Stomach smooth muscle (tissue), 2 donors: ENCODE measurements around the gene TARBP1.
A peak's percentile ranks its signal among the peaks of the same experiment; 100 is the strongest.

ENCODE experiments used
- H3K27ac ChIP-seq: one replicate; pipeline ENCODE4 v1.7.0; 2013; ENCODE audit warnings: mild to moderate bottlenecking, low read length, inconsistent platforms
- H3K27me3 ChIP-seq, 2 donors: one replicate each; pipeline ENCODE4 v1.7.0; 2013; ENCODE audit warnings: low read length in 2 of 2; ENCODE audit not compliant: insufficient read depth in 2 of 2, control insufficient read depth in 1 of 2
- H3K36me3 ChIP-seq, 2 donors: one replicate each; pipeline ENCODE4 v1.7.0; 2013; ENCODE audit warnings: low read length in 2 of 2; ENCODE audit not compliant: control insufficient read depth in 2 of 2, insufficient read depth in 2 of 2
- H3K4me1 ChIP-seq: one replicate; pipeline ENCODE4 v1.7.0; 2013; ENCODE audit warnings: low read length; ENCODE audit not compliant: control insufficient read depth, insufficient read depth
- H3K4me3 ChIP-seq, 2 donors: one replicate each; pipeline ENCODE4 v1.7.0; 2013; ENCODE audit warnings: low read length in 2 of 2
- H3K9ac ChIP-seq, 2 donors: one replicate each; pipeline ENCODE4 v1.7.0; 2013; ENCODE audit warnings: low read length in 2 of 2, mild to moderate bottlenecking in 1 of 2
- H3K9me3 ChIP-seq, 2 donors: one replicate each; pipeline ENCODE4 v1.7.0; 2013; ENCODE audit warnings: low read length in 2 of 2; ENCODE audit not compliant: control insufficient read depth in 2 of 2
- donor health status: healthy.
- donor health status: Pancreatic carcinoma.

The TARBP1 gene

GRCh38 chr1:234467821-234468220 is 11.2 kb downstream of the TARBP1 start:
- no peak overlapping the region for H3K4me3 ChIP-seq
- no peak overlapping the region for H3K27ac ChIP-seq
- H3K4me1 ChIP-seq: no peaks in the 10 kb centered on the region
- no peak overlapping the region for H3K9ac ChIP-seq
- H3K36me3 ChIP-seq: peaks cover 3 to 7% of the 10 kb centered on the region in 2 donors
- no peaks in the 10 kb centered on the region for H3K27me3 ChIP-seq
- H3K9me3 ChIP-seq: no peaks in the 10 kb centered on the region

GRCh38 chr1:234466945-234467344 is 12.0 kb downstream of the TARBP1 start:
- H3K36me3 ChIP-seq: peaks cover 3 to 7% of the 10 kb centered on the region in 2 donors
- no peaks in the 10 kb centered on the region for H3K9me3 ChIP-seq
- no peak overlapping the region for H3K4me3 ChIP-seq

GRCh38 chr1:234463749-234464148 is 15.2 kb downstream of the TARBP1 start:
- H3K36me3 ChIP-seq: peaks cover 3 to 7% of the 10 kb centered on the region in 2 donors
- no peak overlapping the region for H3K4me3 ChIP-seq
- no peaks in the 10 kb centered on the region for H3K27me3 ChIP-seq
- no peak overlapping the region for H3K9ac ChIP-seq
- H3K4me1 ChIP-seq: no peaks in the 10 kb centered on the region
- no peaks in the 10 kb centered on the region for H3K9me3 ChIP-seq
- H3K27ac ChIP-seq: no peak overlapping the region

More at GRCh38 chr1:234466945-234467344, 12.0 kb downstream of the TARBP1 start:
- H3K4me1 ChIP-seq: no peaks in the 10 kb centered on the region
- no peaks in the 10 kb centered on the region for H3K27me3 ChIP-seq
- no peak overlapping the region for H3K9ac ChIP-seq
- no peak overlapping the region for H3K27ac ChIP-seq

GRCh38 chr1:234460652-234461051 is 18.3 kb downstream of the TARBP1 start:
- Histone ChIP-seq H3K4me3 (no peak overlapping the region), H3K27ac (no peak overlapping the region), H3K36me3 (peaks cover 3% of the 10 kb centered on the region in 2 donors), H3K9ac (no peak overlapping the region), H3K4me1 (no peaks in the 10 kb centered on the region), H3K9me3 (no peaks in the 10 kb centered on the region), H3K27me3 (no peaks in the 10 kb centered on the region)

GRCh38 chr1:234458352-234459017 is 20.5 kb downstream of the TARBP1 start:
- Histone ChIP-seq H3K9me3 (no peaks in the 10 kb centered on the region), H3K9ac (no peak overlapping the region), H3K27me3 (no peaks in the 10 kb centered on the region), H3K4me1 (no peaks in the 10 kb centered on the region), H3K4me3 (no peak overlapping the region), H3K36me3 (peaks cover 0 to 5% of the 10 kb centered on the region in 2 donors), H3K27ac (no peak overlapping the region)

GRCh38 chr1:234454926-234455325 is 24.1 kb downstream of the TARBP1 start:
- no peak overlapping the region for H3K4me3 ChIP-seq
- peaks cover 0 to 5% of the 10 kb centered on the region in 2 donors for H3K36me3 ChIP-seq
- no peaks in the 10 kb centered on the region for H3K27me3 ChIP-seq
- H3K4me1 ChIP-seq: no peaks in the 10 kb centered on the region
- H3K27ac ChIP-seq: no peak overlapping the region
- no peak overlapping the region for H3K9ac ChIP-seq
- no peaks in the 10 kb centered on the region for H3K9me3 ChIP-seq

GRCh38 chr1:234452406-234452965 is 26.5 kb downstream of the TARBP1 start:
- H3K9ac ChIP-seq: no peak overlapping the region
- H3K4me3 ChIP-seq: no peak overlapping the region
- no peak overlapping the region for H3K27ac ChIP-seq
- no peaks in the 10 kb centered on the region for H3K27me3 ChIP-seq
- H3K36me3 ChIP-seq: peaks cover 0 to 13% of the 10 kb centered on the region in 2 donors
- no peaks in the 10 kb centered on the region for H3K4me1 ChIP-seq
- no peaks in the 10 kb centered on the region for H3K9me3 ChIP-seq

GRCh38 chr1:234440348-234440747 is 38.6 kb downstream of the TARBP1 start:
- no peaks in the 10 kb centered on the region for H3K9me3 ChIP-seq

GRCh38 chr1:234438579-234438978 is 40.4 kb downstream of the TARBP1 start:
- H3K9ac ChIP-seq: no peak overlapping the region
- H3K4me1 ChIP-seq: no peaks in the 10 kb centered on the region
- H3K36me3 ChIP-seq: peaks cover under 1 to 6% of the 10 kb centered on the region in 2 donors
- no peaks in the 10 kb centered on the region for H3K27me3 ChIP-seq
- H3K4me3 ChIP-seq: no peak overlapping the region
- no peak overlapping the region for H3K27ac ChIP-seq
- no peaks in the 10 kb centered on the region for H3K9me3 ChIP-seq

More at GRCh38 chr1:234440348-234440747, 38.6 kb downstream of the TARBP1 start:
- Histone ChIP-seq H3K36me3 (peaks cover 2 to 3% of the 10 kb centered on the region in 2 donors), H3K4me3 (no peak overlapping the region), H3K27me3 (no peaks in the 10 kb centered on the region), H3K27ac (no peak overlapping the region), H3K9ac (no peak overlapping the region), H3K4me1 (no peaks in the 10 kb centered on the region)

GRCh38 chr1:234437423-234438171 is 41.4 kb downstream of the TARBP1 start:
- no peak overlapping the region for H3K9ac ChIP-seq
- H3K4me1 ChIP-seq: no peaks in the 10 kb centered on the region
- H3K27ac ChIP-seq: peak overlapping the region; percentile 42
- H3K27me3 ChIP-seq: no peaks in the 10 kb centered on the region
- no peaks in the 10 kb centered on the region for H3K9me3 ChIP-seq
- peak overlapping the region in 1 of 2 donors; percentile 29 for H3K4me3 ChIP-seq
- peaks cover 1 to 8% of the 10 kb centered on the region in 2 donors for H3K36me3 ChIP-seq
